ENCODE measurements around the gene OPRL1.
"Not testable (repeated sequence)": the region's sequence is repeated elsewhere in the genome, so short reads cannot be mapped to it uniquely, and the experiment has no call there.

OPRL1 gene

DNA sequence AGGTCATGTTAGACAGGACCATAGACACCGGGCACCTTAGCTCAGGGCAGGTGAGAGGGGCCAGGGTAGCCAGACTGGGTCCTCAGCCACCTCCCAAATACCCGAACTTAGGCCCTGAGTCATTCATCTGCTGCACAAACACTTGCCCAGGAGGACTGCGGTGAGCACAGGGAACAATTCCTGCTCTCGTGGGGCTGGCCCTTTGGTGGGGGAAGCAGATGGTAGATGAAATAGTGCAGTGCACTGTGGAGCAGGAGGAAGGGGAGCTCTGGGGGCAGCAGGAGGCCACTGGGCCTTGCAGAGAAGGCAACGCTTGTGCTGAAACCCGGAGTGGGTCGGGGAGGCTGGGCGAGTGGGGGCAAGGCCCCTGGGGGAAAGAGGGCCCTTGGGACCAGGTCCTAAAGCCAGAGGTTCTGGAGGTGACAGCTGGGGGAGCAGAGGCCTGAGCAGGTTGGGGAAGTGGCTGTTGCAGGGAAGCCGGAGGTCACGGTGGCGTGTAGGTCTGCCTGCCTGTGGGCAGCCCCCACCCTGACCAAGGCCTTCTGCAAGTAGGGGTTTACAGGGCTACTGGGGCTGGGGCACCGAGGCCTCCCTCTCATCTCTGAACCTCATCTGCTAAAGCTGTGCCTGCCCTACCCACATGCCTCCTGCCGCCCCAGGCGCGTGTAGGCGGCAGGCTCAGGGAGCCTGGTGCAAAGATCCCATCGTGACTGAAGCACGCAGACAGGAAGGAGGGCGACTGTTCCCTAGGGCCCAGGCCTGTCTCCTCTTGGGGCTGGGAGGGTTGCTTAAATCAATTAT lies 32.2 kb downstream of the OPRL1 start:
- Histone ChIP-seq H3K27ac (ENCODE audit: low read depth, low read length) (no peak overlapping the region), H3K9me3 (ENCODE audit: control insufficient read depth in 1 of 2, low read length in 2 of 2) (no peaks in the 10 kb centered on the region), H3K4me3 (ENCODE audit: low read depth in 1 of 2, low read length in 2 of 2) (no peak overlapping the region), H3K27me3 (ENCODE audit: control insufficient read depth in 1 of 2, insufficient read depth in 2 of 2, low read length in 2 of 2) (no peaks in the 10 kb centered on the region), H3K36me3 (ENCODE audit: control insufficient read depth in 1 of 2, insufficient read depth in 2 of 2, low read length in 2 of 2) (no peaks in the 10 kb centered on the region), H3K9ac (ENCODE audit: low read depth in 1 of 2, low read length in 2 of 2) (no peak overlapping the region), H3K4me1 (ENCODE audit: control insufficient read depth in 1 of 2, insufficient read depth in 2 of 2, low read length in 2 of 2) (no peaks in the 10 kb centered on the region)

- no peaks in the 10 kb centered on the region for H3K27me3 ChIP-seq (ENCODE audit: control insufficient read depth in 1 of 2, insufficient read depth in 2 of 2, low read length in 2 of 2)
- H3K9ac ChIP-seq (ENCODE audit: low read depth in 1 of 2, low read length in 2 of 2), result no peak overlapping the region
- no peak overlapping the region for H3K4me3 ChIP-seq (ENCODE audit: low read depth in 1 of 2, low read length in 2 of 2)
- no peaks in the 10 kb centered on the region for H3K36me3 ChIP-seq (ENCODE audit: control insufficient read depth in 1 of 2, insufficient read depth in 2 of 2, low read length in 2 of 2)
- H3K4me1 ChIP-seq (ENCODE audit: control insufficient read depth in 1 of 2, insufficient read depth in 2 of 2, low read length in 2 of 2), result no peaks in the 10 kb centered on the region
- H3K9me3 ChIP-seq (ENCODE audit: control insufficient read depth in 1 of 2, low read length in 2 of 2), result no peaks in the 10 kb centered on the region
- H3K27ac ChIP-seq (ENCODE audit: low read depth, low read length), result no peak overlapping the region
Observed at GRCh38 chr20:64112691-64113443, 33.0 kb downstream of the OPRL1 start.

GRCh38 chr20:64113444-64113775 lies 33.5 kb downstream of the OPRL1 start:
- Histone ChIP-seq H3K9me3 (ENCODE audit: control insufficient read depth in 1 of 2, low read length in 2 of 2) (no peaks in the 10 kb centered on the region), H3K9ac (ENCODE audit: low read depth in 1 of 2, low read length in 2 of 2) (no peak overlapping the region), H3K36me3 (ENCODE audit: control insufficient read depth in 1 of 2, insufficient read depth in 2 of 2, low read length in 2 of 2) (no peaks in the 10 kb centered on the region), H3K4me3 (ENCODE audit: low read depth in 1 of 2, low read length in 2 of 2) (no peak overlapping the region), H3K27ac (ENCODE audit: low read depth, low read length) (no peak overlapping the region), H3K4me1 (ENCODE audit: control insufficient read depth in 1 of 2, insufficient read depth in 2 of 2, low read length in 2 of 2) (no peaks in the 10 kb centered on the region), H3K27me3 (ENCODE audit: control insufficient read depth in 1 of 2, insufficient read depth in 2 of 2, low read length in 2 of 2) (no peaks in the 10 kb centered on the region)

DNA sequence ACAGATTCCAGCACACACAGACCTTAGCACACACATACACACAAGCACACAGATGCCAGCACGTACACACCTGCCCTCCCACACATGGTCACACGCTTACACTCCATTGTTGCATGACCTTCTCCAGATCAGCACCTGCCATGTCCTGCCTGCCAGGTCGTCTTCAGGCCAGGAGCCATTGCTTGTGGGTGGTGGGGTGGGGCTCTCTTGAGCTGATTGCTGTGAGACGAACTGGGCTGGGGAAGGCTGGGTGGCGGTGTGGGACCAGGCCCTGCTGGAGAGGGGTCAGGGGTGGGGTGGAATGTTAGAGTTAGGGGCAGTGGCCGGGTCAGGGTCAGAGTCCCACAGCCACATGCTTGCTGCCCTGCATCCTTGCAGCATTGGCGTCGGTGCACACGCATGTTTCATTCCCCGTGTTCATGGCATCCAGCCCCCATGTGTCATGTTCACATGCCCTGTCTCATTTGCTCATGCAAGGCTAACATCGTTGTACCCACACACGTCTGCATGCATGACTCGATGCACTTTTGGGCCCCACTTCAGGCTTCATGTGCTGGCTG lies 34.0 kb downstream of the OPRL1 start:
- no peaks in the 10 kb centered on the region for H3K9me3 ChIP-seq (ENCODE audit: control insufficient read depth in 1 of 2, low read length in 2 of 2)
- no peak overlapping the region for H3K27ac ChIP-seq (ENCODE audit: low read depth, low read length)
- no peak overlapping the region for H3K9ac ChIP-seq (ENCODE audit: low read depth in 1 of 2, low read length in 2 of 2)
- H3K4me3 ChIP-seq (ENCODE audit: low read depth in 1 of 2, low read length in 2 of 2), result no peak overlapping the region
- H3K27me3 ChIP-seq (ENCODE audit: control insufficient read depth in 1 of 2, insufficient read depth in 2 of 2, low read length in 2 of 2), result no peaks in the 10 kb centered on the region
- H3K36me3 ChIP-seq (ENCODE audit: control insufficient read depth in 1 of 2, insufficient read depth in 2 of 2, low read length in 2 of 2), result no peaks in the 10 kb centered on the region
- no peaks in the 10 kb centered on the region for H3K4me1 ChIP-seq (ENCODE audit: control insufficient read depth in 1 of 2, insufficient read depth in 2 of 2, low read length in 2 of 2)

GRCh38 chr20:64114356-64114971 lies 34.6 kb downstream of the OPRL1 start:
- Histone ChIP-seq H3K36me3 (ENCODE audit: control insufficient read depth in 1 of 2, insufficient read depth in 2 of 2, low read length in 2 of 2) (no peaks in the 10 kb centered on the region), H3K4me3 (ENCODE audit: low read depth in 1 of 2, low read length in 2 of 2) (no peak overlapping the region), H3K9me3 (ENCODE audit: control insufficient read depth in 1 of 2, low read length in 2 of 2) (no peaks in the 10 kb centered on the region), H3K9ac (ENCODE audit: low read depth in 1 of 2, low read length in 2 of 2) (no peak overlapping the region), H3K27me3 (ENCODE audit: control insufficient read depth in 1 of 2, insufficient read depth in 2 of 2, low read length in 2 of 2) (no peaks in the 10 kb centered on the region), H3K27ac (ENCODE audit: low read depth, low read length) (no peak overlapping the region), H3K4me1 (ENCODE audit: control insufficient read depth in 1 of 2, insufficient read depth in 2 of 2, low read length in 2 of 2) (no peaks in the 10 kb centered on the region)

- H3K27me3 ChIP-seq (ENCODE audit: control insufficient read depth in 1 of 2, insufficient read depth in 2 of 2, low read length in 2 of 2), result no peaks in the 10 kb centered on the region
- H3K36me3 ChIP-seq (ENCODE audit: control insufficient read depth in 1 of 2, insufficient read depth in 2 of 2, low read length in 2 of 2), result no peaks in the 10 kb centered on the region
- no peak overlapping the region for H3K4me3 ChIP-seq (ENCODE audit: low read depth in 1 of 2, low read length in 2 of 2)
- H3K27ac ChIP-seq (ENCODE audit: low read depth, low read length), result no peak overlapping the region
- H3K9me3 ChIP-seq (ENCODE audit: control insufficient read depth in 1 of 2, low read length in 2 of 2), result no peaks in the 10 kb centered on the region
- H3K4me1 ChIP-seq (ENCODE audit: control insufficient read depth in 1 of 2, insufficient read depth in 2 of 2, low read length in 2 of 2), result peaks cover 3 to 6% of the 10 kb centered on the region in 2 donors
- no peak overlapping the region for H3K9ac ChIP-seq (ENCODE audit: low read depth in 1 of 2, low read length in 2 of 2)
Observed at GRCh38 chr20:64115171-64115911, 35.5 kb downstream of the OPRL1 start.

GRCh38 chr20:64116016-64116415 lies 36.1 kb downstream of the OPRL1 start:
- H3K9ac ChIP-seq (ENCODE audit: low read depth in 1 of 2, low read length in 2 of 2), result no peak overlapping the region

GRCh38 chr20:64116541-64117431 lies 36.9 kb downstream of the OPRL1 start:
- peaks cover 3 to 7% of the 10 kb centered on the region in 2 donors for H3K4me1 ChIP-seq (ENCODE audit: control insufficient read depth in 1 of 2, insufficient read depth in 2 of 2, low read length in 2 of 2)
- H3K36me3 ChIP-seq (ENCODE audit: control insufficient read depth in 1 of 2, insufficient read depth in 2 of 2, low read length in 2 of 2), result no peaks in the 10 kb centered on the region
- no peak overlapping the region for H3K4me3 ChIP-seq (ENCODE audit: low read depth in 1 of 2, low read length in 2 of 2)
- H3K27ac ChIP-seq (ENCODE audit: low read depth, low read length), result no peak overlapping the region
- H3K9me3 ChIP-seq (ENCODE audit: control insufficient read depth in 1 of 2, low read length in 2 of 2), result no peaks in the 10 kb centered on the region
- H3K27me3 ChIP-seq (ENCODE audit: control insufficient read depth in 1 of 2, insufficient read depth in 2 of 2, low read length in 2 of 2), result peaks cover 0 to 9% of the 10 kb centered on the region in 2 donors
- no peak overlapping the region for H3K9ac ChIP-seq (ENCODE audit: low read depth in 1 of 2, low read length in 2 of 2)

More at GRCh38 chr20:64116016-64116415, 36.1 kb downstream of the OPRL1 start:
- Histone ChIP-seq H3K27ac (ENCODE audit: low read depth, low read length) (no peak overlapping the region), H3K27me3 (ENCODE audit: control insufficient read depth in 1 of 2, insufficient read depth in 2 of 2, low read length in 2 of 2) (peaks cover 0 to 2% of the 10 kb centered on the region in 2 donors), H3K4me3 (ENCODE audit: low read depth in 1 of 2, low read length in 2 of 2) (no peak overlapping the region), H3K9me3 (ENCODE audit: control insufficient read depth in 1 of 2, low read length in 2 of 2) (no peaks in the 10 kb centered on the region), H3K4me1 (ENCODE audit: control insufficient read depth in 1 of 2, insufficient read depth in 2 of 2, low read length in 2 of 2) (peaks cover 3 to 7% of the 10 kb centered on the region in 2 donors), H3K36me3 (ENCODE audit: control insufficient read depth in 1 of 2, insufficient read depth in 2 of 2, low read length in 2 of 2) (no peaks in the 10 kb centered on the region)

DNA sequence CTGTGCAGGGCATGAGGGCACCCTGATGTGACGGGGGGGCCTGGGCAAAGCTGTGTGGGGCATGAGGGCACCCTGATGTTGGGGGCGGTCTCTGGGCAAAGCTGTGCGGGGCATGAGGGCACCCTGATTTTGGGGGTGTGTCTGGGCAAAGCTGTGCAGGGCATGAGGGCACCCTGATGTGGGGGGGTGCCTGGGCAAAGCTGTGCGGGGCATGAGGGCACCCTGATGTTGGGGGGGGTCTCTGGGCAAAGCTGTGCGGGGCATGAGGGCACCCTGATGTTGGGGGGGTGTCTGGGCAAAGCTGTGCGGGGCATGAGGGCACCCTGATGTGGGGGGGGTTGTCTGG lies 37.5 kb downstream of the OPRL1 start:
- not testable (repeated sequence) for H3K9me3 ChIP-seq (ENCODE audit: control insufficient read depth in 1 of 2, low read length in 2 of 2); H3K4me3 ChIP-seq (ENCODE audit: low read depth in 1 of 2, low read length in 2 of 2); H3K27ac ChIP-seq (ENCODE audit: low read depth, low read length); H3K36me3 ChIP-seq (ENCODE audit: control insufficient read depth in 1 of 2, insufficient read depth in 2 of 2, low read length in 2 of 2); H3K4me1 ChIP-seq (ENCODE audit: control insufficient read depth in 1 of 2, insufficient read depth in 2 of 2, low read length in 2 of 2); H3K9ac ChIP-seq (ENCODE audit: low read depth in 1 of 2, low read length in 2 of 2)
- H3K27me3 ChIP-seq (ENCODE audit: control insufficient read depth in 1 of 2, insufficient read depth in 2 of 2, low read length in 2 of 2), result peaks cover 0 to 12% of the 10 kb centered on the region in 2 donors

Data from duodenal mucosa (tissue), 2 donors.